GM12875 (cell line): ENCODE results near the gene HEPHL1.

Source experiments
- H3K4me3 ChIP-seq: one replicate; pipeline ENCODE4 v1.5.1; 2011; ENCODE audit warnings: low read depth, low read length, control low read depth
- CTCF ChIP-seq: IDR thresholded peaks from 2 replicates; pipeline ENCODE4 v1.5.1; 2011; ENCODE audit warnings: low read depth, mild to moderate bottlenecking, control low read depth, inconsistent platforms, low read length, moderate library complexity, borderline replicate concordance; ENCODE audit not compliant: insufficient read depth

HEPHL1 gene

GRCh38 chr11:94032066-94032465, 10.9 kb downstream of the HEPHL1 start:
- no peak for TF ChIP-seq CTCF
- H3K4me3 ChIP-seq, result no peak overlapping the region

- no peak overlapping the region for H3K4me3 ChIP-seq
- no peak for TF ChIP-seq CTCF
Measured at GRCh38 chr11:94032725-94033124, 11.6 kb downstream of the HEPHL1 start.

GRCh38 chr11:94034207-94034606, 13.1 kb downstream of the HEPHL1 start:
- H3K4me3 ChIP-seq, result no peak overlapping the region
- TF ChIP-seq CTCF, result no peak

DNA sequence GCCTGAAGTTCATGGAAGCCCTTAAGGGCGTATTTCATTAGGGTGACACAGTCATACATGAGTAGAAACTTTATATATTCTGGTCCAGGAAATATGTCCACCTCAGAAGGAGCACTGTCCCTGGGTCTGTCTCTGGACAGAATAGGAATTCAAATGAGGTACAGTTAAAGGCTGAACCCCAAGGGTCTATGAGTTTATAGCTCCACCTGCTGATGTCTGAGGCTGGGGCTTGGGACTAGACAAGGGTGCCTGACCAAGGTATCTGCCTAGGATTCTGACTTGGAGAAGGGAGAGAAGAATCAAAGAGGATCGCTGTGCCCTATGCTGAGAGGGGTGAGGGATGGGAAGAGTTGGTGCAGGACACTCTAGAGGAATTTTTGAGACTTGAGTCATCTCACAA, 14.9 kb downstream of the HEPHL1 start:
- no peak for TF ChIP-seq CTCF
- no peak overlapping the region for H3K4me3 ChIP-seq

- no peak overlapping the region for H3K4me3 ChIP-seq
- TF ChIP-seq CTCF, result no peak
Measured at GRCh38 chr11:94043241-94043640, 22.1 kb downstream of the HEPHL1 start.

- no peak overlapping the region for H3K4me3 ChIP-seq
- no peak for TF ChIP-seq CTCF
Measured at GRCh38 chr11:94046796-94047195, 25.6 kb downstream of the HEPHL1 start.

- H3K4me3 ChIP-seq, result no peak overlapping the region
- TF ChIP-seq CTCF, result no peak
Measured at GRCh38 chr11:94048032-94048709, 27.0 kb downstream of the HEPHL1 start.
